ENCODE results near the gene CKAP4. TPM values are rescaled to one million over a fixed set of nuclear protein-coding genes. Genes with fewer than 3 reads are reported as not detected.

Gene CKAP4
- total and polyA plus RNA-seq, 2 of the 13 experiments (the other 11 are each of a cell fraction or from before 2014, with no cell fraction given) = 39.2 to 70.2 TPM

DNA sequence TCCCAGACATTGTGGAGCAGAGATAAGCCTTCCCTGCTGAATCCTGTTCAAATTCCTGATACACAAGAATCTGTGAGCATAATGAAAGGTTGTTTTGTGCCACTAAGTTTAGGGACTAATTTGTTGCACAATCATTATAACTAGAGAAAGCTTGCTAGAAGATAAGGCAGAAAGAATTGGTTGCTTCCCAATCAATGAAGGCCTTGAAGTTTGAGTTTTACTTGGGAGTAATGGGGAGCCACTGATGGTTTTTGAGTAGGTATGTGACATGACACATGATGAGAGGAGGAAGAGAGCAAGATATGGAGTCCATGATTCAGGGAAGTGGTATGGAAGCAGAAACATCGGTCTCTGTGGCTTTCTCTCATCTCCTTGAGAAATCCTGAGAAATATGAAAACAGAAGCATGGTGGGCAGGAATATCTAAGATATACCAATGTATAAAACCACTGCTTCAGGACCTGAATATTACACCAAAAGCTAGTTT is 41.4 kb upstream of the CKAP4 start (continued):
- TF ChIP-seq, protein P1, sequence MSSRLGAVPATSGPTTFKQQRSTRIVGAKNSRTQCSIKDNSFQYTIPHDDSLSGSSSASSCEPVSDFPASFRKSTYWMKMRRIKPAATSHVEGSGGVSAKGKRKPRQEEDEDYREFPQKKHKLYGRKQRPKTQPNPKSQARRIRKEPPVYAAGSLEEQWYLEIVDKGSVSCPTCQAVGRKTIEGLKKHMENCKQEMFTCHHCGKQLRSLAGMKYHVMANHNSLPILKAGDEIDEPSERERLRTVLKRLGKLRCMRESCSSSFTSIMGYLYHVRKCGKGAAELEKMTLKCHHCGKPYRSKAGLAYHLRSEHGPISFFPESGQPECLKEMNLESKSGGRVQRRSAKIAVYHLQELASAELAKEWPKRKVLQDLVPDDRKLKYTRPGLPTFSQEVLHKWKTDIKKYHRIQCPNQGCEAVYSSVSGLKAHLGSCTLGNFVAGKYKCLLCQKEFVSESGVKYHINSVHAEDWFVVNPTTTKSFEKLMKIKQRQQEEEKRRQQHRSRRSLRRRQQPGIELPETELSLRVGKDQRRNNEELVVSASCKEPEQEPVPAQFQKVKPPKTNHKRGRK (CRISPR knock-in tag; IDR thresholded peaks at IDR 0.05) = no peak
- TF ChIP-seq CREM (IDR thresholded peaks at IDR 0.05) (peak; percentile 2; the same call in 1 of the 2 replicates), CREM (CRISPR knock-in tag; IDR thresholded peaks at IDR 0.05) (no peak), TAF1 (CRISPR knock-in tag; IDR thresholded peaks at IDR 0.05) (0 out of 2 replicates have a peak, but pooled peaks have one; percentile 1), ZNF7 (CRISPR knock-in tag; IDR thresholded peaks at IDR 0.05) (no peak), PAWR (CRISPR knock-in tag; IDR thresholded peaks at IDR 0.05; ENCODE audit: borderline replicate concordance) (no peak), ONECUT2 (CRISPR knock-in tag; IDR thresholded peaks at IDR 0.05) (no peak), CEBPG (CRISPR knock-in tag; IDR thresholded peaks at IDR 0.05) (peak; percentile 62), NR2C2 (CRISPR knock-in tag; IDR thresholded peaks at IDR 0.05; ENCODE audit: borderline replicate concordance) (peak; percentile 8; the same call in 1 of the 2 replicates), ZNF12 (CRISPR knock-in tag; IDR thresholded peaks at IDR 0.05) (peak; percentile 57; the same call in 1 of the 2 replicates), SALL2 (CRISPR knock-in tag; IDR thresholded peaks at IDR 0.05) (no peak), ZNF878 (CRISPR knock-in tag; IDR thresholded peaks at IDR 0.05) (no peak)
- TF ChIP-seq, protein P2, sequence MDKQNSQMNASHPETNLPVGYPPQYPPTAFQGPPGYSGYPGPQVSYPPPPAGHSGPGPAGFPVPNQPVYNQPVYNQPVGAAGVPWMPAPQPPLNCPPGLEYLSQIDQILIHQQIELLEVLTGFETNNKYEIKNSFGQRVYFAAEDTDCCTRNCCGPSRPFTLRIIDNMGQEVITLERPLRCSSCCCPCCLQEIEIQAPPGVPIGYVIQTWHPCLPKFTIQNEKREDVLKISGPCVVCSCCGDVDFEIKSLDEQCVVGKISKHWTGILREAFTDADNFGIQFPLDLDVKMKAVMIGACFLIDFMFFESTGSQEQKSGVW (CRISPR knock-in tag; IDR thresholded peaks at IDR 0.05; ENCODE audit: borderline replicate concordance) = no peak
- TF ChIP-seq, protein P3, sequence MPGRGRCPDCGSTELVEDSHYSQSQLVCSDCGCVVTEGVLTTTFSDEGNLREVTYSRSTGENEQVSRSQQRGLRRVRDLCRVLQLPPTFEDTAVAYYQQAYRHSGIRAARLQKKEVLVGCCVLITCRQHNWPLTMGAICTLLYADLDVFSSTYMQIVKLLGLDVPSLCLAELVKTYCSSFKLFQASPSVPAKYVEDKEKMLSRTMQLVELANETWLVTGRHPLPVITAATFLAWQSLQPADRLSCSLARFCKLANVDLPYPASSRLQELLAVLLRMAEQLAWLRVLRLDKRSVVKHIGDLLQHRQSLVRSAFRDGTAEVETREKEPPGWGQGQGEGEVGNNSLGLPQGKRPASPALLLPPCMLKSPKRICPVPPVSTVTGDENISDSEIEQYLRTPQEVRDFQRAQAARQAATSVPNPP (CRISPR knock-in tag; IDR thresholded peaks at IDR 0.05) = no peak
- TF ChIP-seq, protein P4, sequence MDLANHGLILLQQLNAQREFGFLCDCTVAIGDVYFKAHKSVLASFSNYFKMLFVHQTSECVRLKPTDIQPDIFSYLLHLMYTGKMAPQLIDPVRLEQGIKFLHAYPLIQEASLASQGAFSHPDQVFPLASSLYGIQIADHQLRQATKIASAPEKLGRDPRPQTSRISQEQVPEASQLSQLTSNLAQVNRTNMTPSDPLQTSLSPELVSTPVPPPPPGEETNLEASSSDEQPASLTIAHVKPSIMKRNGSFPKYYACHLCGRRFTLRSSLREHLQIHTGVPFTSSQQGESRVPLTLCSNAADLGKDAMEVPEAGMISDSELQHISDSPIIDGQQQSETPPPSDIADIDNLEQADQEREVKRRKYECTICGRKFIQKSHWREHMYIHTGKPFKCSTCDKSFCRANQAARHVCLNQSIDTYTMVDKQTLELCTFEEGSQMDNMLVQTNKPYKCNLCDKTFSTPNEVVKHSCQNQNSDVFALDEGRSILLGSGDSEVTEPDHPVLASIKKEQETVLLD (CRISPR knock-in tag; IDR thresholded peaks at IDR 0.05; ENCODE audit: low read depth) = no peak
- TF ChIP-seq, protein P5, sequence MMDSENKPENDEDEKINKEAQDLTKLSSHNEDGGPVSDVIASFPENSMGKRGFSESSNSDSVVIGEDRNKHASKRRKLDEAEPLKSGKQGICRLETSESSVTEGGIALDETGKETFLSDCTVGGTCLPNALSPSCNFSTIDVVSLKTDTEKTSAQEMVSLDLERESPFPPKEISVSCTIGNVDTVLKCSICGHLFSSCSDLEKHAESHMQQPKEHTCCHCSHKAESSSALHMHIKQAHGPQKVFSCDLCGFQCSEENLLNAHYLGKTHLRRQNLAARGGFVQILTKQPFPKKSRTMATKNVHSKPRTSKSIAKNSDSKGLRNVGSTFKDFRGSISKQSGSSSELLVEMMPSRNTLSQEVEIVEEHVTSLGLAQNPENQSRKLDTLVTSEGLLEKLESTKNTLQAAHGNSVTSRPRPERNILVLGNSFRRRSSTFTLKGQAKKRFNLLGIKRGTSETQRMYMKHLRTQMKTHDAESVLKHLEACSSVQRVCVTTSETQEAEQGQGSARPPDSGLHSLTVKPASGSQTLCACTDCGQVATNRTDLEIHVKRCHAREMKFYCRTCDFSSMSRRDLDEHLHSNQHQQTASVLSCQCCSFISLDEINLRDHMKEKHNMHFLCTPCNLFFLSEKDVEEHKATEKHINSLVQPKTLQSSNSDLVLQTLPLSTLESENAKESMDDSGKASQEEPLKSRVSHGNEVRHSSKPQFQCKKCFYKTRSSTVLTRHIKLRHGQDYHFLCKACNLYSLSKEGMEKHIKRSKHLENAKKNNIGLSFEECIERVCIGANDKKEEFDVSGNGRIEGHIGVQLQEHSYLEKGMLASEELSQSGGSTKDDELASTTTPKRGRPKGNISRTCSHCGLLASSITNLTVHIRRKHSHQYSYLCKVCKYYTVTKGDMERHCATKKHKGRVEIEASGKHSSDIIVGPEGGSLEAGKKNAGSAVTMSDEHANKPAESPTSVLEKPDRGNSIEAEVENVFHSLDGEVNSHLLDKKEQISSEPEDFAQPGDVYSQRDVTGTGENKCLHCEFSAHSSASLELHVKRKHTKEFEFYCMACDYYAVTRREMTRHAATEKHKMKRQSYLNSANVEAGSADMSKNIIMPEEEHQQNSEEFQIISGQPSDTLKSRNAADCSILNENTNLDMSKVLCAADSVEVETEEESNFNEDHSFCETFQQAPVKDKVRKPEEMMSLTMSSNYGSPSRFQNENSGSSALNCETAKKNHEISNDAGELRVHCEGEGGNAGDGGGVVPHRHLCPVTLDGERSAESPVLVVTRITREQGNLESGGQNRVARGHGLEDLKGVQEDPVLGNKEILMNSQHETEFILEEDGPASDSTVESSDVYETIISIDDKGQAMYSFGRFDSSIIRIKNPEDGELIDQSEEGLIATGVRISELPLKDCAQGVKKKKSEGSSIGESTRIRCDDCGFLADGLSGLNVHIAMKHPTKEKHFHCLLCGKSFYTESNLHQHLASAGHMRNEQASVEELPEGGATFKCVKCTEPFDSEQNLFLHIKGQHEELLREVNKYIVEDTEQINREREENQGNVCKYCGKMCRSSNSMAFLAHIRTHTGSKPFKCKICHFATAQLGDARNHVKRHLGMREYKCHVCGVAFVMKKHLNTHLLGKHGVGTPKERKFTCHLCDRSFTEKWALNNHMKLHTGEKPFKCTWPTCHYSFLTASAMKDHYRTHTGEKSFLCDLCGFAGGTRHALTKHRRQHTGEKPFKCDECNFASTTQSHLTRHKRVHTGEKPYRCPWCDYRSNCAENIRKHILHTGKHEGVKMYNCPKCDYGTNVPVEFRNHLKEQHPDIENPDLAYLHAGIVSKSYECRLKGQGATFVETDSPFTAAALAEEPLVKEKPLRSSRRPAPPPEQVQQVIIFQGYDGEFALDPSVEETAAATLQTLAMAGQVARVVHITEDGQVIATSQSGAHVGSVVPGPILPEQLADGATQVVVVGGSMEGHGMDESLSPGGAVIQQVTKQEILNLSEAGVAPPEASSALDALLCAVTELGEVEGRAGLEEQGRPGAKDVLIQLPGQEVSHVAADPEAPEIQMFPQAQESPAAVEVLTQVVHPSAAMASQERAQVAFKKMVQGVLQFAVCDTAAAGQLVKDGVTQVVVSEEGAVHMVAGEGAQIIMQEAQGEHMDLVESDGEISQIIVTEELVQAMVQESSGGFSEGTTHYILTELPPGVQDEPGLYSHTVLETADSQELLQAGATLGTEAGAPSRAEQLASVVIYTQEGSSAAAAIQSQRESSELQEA (CRISPR knock-in tag; IDR thresholded peaks at IDR 0.05; ENCODE audit: not compliant biosample characterization) = no peak

All from HepG2 (cell line).